ENCODE results near the gene RPS2.

The RPS2 gene

DNA sequence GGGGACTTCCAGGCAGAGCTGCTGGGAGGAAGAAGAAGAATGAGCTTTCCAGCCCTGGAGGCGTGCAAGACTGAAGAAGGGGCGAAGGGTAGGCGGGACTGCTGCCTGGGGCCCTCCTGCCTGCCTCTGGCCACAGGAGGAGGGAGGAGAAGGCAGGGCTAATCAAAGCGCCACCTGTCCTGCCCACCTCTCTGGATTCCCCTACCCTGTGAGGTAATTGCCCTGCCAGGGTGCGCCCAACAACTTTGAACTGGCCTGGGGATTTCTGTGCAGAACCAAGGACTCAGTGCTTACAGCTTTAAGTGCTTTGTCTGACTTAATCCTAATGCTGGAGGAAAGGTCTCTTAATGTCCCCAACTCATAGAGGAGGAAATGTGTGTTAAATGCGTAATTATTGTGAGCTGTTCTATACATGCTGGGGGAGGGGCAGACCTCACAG lies 16.8 kb upstream of the RPS2 start, which contains the start of gene NOXO1:
TSS of gene NOXO1 (minus strand) at position 72 of the 439 bp plus-strand sequence. CDS start 290 bp downstream, outside the sequence.
- DNase-seq (ENCODE audit: low read depth in 2 of 2): no peak

GRCh38 chr16:1980770-1981087 lies 16.1 kb upstream of the RPS2 start:
- no peak for DNase-seq (ENCODE audit: low read depth in 2 of 2)

DNA sequence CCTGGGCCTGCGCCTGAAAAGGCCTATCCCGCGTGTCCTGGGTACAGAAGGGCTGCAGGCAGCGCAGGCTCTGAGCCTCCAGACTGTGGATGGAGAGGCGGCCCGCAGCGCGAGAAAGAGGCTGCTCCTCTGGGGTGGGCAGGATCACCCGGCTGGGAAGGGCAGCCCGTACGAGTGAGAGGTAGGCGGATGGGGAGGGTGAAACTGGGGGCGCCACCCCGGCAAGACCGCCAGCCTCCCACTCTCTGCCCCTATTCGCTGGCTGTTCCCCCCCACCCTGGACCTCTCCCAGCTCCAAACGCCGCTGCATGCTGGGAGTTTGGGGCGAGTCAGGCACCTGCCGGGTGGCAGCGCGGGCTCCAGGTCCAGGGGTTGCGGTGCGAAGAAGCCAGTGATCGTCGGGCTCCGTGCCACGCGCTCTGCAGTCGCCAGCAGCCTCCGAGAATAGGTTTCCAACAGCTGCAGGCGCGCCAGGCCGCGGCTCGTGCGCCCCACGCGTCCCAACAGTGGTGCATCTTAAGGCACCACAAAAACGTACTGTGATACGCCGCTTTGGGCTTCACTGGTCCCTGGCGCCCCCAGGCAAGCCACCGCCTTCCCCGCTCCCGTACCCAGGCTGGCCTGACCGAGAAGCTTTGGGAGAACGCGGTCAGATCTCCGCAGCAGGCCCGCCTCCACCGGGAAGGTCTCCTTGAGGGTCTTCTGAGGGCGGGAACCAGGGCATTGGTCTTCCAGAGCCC lies 15.6 kb upstream of the RPS2 start:
- DNase-seq (ENCODE audit: low read depth in 2 of 2): no peak

DNA sequence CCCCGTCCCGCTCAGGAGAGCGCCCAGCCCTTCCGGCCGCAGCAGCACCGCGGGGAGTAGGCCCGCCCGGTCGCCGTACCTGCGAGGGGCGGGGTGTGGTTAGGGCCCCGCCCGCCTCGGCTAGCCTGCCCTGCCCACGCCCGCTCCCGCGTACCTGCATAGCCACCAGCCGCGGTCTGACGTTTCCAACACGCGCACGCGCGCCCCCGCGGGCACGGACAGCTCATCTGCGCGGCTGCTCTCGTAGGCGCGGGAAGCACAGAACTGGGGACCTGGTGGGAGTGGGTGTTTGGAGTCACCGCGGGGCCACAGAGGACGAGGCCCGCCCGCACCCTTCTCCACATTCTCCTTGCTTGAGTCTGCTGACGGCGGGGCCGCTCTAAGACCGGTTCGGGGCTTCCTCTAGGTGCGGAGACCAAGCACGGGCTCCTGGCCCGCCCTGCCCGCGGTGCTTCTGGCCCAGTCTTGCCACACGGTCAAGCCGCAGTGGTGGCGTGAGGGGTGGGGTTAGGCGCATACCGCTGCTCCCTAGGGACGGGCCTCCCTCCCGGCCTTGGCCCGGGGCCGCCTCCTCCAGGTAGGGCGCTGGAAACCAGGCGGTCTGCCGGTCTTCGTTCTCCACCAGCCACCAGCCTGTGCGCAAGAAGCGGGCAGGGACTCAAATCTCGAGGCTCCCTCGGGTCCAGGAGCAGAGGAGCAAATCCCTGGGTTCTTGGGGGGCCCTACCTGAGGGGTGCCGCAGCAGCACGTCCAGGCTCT lies 14.8 kb upstream of the RPS2 start:
- DNase-seq (ENCODE audit: low read depth in 2 of 2): no peak

- DNase-seq (ENCODE audit: low read depth in 2 of 2): no peak
Measured at GRCh38 chr16:1978476-1979120, 14.0 kb upstream of the RPS2 start.

GRCh38 chr16:1977875-1978268 lies 13.2 kb upstream of the RPS2 start:
- DNase-seq (ENCODE audit: low read depth in 2 of 2): no peak

DNA sequence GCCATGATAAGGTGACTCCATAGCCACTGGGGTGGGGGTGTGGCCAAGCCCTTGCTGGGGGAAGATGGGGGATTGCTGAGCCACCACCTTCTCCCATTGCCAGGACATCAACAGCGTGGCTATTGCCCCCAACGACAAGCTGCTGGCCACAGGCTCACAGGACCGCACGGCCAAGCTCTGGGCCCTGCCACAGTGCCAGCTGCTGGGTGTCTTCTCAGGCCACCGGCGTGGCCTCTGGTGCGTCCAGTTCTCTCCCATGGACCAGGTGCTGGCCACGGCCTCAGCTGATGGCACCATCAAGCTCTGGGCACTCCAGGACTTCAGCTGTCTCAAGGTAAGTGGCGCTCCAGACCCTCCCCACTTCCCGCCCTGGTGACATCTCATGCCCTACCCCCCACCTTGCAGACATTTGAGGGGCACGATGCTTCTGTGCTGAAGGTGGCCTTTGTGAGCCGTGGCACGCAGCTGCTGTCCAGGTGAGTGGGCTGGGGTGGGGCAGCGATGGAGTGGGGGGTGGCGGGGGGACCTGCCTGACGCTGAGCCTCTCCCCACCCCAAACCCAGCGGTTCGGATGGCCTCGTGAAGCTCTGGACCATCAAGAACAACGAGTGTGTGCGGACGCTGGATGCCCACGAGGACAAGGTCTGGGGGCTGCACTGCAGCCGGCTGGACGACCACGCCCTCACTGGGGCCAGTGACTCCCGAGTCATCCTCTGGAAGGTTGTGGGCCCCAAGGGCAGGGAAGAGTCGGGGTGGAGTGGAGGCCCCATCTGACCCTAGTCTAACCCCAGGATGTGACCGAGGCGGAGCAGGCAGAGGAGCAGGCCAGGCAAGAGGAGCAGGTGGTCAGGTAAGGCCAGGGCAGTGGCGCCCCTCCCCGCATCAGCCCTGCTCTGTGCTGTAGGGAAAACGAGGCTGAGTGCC lies 12.6 kb upstream of the RPS2 start:
- no peak for DNase-seq (ENCODE audit: low read depth in 2 of 2)

DNA sequence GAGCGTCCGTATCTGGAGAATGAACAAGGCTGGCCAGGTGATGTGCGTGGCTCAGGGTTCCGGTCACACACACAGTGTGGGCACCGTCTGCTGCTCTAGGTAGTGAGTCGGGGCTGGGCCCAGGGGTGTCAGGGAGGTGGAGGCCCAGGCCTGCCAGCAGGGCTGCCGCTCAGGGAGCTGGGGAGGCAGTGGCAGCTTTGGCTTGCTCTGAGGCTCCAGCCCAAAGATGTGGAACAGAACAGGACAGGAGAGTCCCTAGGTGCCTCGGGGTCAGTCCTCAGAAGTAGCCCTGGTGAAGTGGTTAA lies 11.5 kb upstream of the RPS2 start:
- no peak for DNase-seq (ENCODE audit: low read depth in 2 of 2)

DNA sequence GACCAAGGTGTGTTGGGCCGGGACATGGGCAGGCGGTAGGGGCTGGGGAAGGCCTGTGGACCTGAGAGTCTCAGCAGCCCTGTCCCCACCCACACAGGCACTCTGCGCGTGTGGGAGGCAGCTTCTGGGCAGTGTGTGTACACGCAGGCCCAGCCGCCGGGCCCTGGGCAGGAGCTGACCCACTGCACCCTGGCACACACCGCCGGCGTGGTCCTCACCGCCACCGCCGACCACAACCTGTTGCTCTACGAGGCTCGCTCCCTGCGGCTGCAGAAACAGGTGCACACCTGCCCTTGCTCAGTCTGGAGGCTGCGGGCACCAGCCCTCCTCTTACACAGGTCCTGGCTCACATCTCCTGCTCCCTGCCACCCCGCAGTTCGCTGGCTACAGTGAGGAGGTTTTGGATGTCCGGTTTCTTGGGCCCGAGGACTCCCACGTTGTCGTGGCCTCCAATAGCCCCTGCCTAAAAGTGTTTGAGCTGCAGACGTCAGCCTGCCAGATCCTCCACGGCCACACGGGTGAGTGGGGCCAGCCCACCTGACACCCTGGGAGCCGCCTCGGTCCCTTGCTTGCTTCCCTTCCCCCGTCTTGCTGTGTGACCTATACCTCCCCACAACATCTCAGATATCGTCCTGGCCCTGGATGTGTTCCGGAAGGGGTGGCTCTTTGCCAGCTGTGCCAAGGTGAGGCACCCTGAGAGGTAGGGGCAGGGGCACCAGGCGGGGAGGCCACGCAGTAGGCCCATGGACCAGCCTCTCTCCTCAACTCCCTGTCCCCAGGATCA lies 11.0 kb upstream of the RPS2 start:
- DNase-seq (ENCODE audit: low read depth in 2 of 2): no peak

DNA sequence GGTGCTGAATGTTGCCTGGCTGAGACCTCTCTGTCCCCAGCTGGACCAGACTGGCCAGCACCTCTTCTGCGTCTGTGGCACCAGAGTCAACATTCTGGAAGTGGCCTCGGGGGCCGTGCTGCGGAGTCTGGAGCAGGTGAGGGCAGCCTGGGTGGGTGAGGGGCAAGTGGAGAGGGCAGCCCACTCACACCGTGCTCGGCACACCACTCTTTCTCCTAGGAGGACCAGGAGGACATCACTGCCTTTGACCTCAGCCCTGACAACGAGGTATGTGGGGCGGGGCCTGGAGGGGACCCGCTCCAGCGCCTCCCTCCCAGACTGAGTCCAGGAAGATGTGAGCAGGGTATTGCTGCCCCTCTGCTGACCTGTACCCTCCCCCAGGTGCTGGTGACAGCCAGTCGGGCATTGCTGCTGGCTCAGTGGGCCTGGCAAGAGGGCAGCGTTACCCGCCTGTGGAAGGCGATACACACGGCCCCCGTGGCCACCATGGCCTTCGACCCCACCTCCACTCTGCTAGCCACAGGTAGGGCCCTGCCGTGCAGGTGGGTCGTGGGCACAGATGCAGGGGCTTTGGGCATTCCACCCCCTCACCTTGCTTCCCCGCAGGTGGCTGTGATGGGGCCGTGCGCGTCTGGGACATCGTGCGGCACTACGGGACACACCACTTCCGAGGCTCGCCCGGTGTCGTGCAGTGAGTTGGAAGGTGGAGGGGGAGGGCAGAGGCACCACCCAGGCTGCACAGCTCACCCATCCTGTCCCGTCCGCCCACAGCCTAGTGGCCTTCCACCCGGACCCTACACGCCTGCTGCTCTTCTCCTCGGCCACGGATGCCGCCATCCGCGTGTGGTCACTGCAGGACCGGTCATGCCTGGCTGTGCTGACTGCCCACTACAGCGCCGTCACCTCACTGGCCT lies 9.8 kb upstream of the RPS2 start:
- no peak for DNase-seq (ENCODE audit: low read depth in 2 of 2)

DNA sequence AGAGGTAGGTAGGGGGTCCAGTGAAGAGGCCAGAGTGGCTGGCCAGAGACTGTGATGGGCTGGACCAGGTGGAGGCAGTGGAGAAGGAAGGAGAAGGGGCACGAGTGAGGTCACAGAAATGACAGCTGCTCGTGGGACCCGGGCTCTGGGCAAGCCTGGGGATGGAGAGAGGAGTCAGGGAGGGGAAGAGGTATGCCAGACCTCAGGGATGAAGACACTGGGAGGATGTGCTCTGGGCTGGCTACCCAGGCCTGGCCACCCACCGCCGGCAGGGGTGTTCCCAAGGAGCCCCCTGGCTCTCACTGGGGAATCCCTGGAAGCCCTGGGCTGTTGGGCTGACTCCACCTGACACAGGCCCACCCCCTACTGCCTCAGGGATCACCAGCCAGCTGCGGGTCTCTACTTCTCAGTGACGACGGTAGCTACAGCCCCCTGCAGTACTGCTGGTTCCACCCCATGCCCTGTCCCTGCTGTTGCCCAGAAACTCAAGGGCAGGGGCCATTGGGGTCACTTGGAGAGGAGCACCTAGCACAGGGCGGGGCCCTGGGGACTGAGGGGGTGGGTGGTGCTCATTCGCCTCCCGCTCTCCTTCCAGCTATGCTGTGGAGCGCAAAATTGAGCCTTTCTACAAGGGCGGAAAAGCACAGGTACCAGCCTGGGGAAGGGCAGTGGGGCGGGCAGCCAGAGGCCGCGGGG lies 9.0 kb upstream of the RPS2 start:
- no peak for DNase-seq (ENCODE audit: low read depth in 2 of 2)

DNA sequence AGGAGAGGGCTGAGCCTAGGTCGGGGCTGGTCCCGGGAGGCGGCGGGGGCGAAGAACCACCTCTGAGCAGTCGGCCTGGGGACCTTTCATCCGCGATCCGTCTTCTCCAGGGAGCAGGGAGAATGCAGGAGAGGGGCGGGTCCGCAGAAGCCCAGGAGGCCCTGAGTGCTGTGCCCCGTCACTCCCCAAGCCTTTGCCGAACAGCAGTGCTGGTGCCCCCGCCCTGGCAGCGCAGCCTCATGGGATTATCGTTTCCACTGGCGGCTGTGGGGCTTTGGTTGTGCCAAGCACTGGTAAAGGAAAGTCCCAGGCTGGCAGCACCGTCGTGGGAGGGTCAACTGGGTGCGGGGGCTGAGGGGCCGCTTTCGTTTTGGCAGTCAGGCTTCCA lies 7.9 kb upstream of the RPS2 start:
- no peak for DNase-seq (ENCODE audit: low read depth in 2 of 2)

- peak; percentile 93 for DNase-seq (ENCODE audit: low read depth in 2 of 2)
Measured at GRCh38 chr16:1971796-1972489, 7.3 kb upstream of the RPS2 start, which contains the start of gene TBL3. TSS of gene TBL3 (plus strand) at chr16:1972053. CDS start at chr16:1972165, 112 bp downstream.

GRCh38 chr16:1968146-1968953 lies 3.7 kb upstream of the RPS2 start:
- no peak for DNase-seq (ENCODE audit: low read depth in 2 of 2)

- no peak for DNase-seq (ENCODE audit: low read depth in 2 of 2)
Measured at GRCh38 chr16:1966460-1966859, 1.8 kb upstream of the RPS2 start, which contains the start of gene RNF151. TSS of gene RNF151 (plus strand) at chr16:1966856. CDS start at chr16:1966882, 26 bp downstream.

GRCh38 chr16:1965396-1966001 lies 873 bp upstream of the RPS2 start:
- DNase-seq (ENCODE audit: low read depth in 2 of 2): no peak

DNA sequence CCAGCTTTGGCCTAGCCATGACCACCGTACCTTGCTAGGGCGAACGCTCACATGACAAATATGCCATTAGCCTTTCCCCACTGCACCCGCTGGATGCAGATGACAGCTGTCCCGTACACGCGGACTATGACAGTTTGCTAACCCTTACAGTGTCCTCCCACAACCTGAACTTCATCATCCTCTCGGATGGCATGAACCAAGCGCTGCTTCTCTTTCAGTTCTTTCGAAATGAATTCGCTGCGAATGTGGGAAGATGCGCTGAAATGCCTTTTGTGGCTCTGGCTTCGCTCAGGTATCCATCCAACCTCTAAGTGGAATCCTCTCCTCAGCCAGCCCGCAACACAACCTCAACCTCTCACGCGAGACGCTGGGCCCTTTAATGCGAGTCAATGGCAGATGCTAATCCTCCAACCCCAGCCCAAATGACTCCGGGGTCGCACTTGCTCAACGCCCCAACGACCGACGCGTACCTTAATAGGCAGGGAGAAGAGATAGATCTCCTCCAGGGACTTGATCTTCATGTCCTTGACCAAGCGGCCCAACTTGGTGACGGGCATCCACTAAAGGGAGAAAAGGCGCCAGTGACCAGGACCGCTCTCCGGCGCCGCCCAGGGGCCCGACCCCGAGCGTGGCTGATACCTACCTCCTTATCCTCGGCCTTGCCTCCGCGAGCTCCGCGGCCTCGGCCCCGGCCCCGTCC lies 670 bp downstream of the RPS2 start:
- DNase-seq (ENCODE audit: low read depth in 2 of 2): no peak

Measured in stimulated activated CD8-positive, alpha-beta memory T cell treated with anti-CD3 and anti-CD28 coated beads, Interleukin-2, amount 100 ng/mL, for 48 hours (primary cell).